T47D (cell line): ENCODE results near the gene POMT1.
A peak's percentile ranks its signal among the peaks of the same experiment; 100 is the strongest.
"Not testable (repeated sequence)": the region's sequence is repeated elsewhere in the genome, so short reads cannot be mapped to it uniquely, and the experiment has no call there.

Experiments
- DNase-seq, 2 experiments: peaks; one replicate each; pipeline versions ENCODE4 v3.0.0 to v3.0.0-alpha.2; 2011 to 2012; ENCODE audit warnings: low read depth in 1 of 2, low spot score in 1 of 2
- JUND ChIP-seq: IDR thresholded peaks from 2 replicates; pipeline ENCODE4 v1.6.1; 2012; ENCODE audit warnings: low read depth
- in situ Hi-C: cut with HindIII; loops from 2 replicates; pipeline ENCODE4 v1.10.0; 2016; ENCODE audit warnings: low sequenced_read_pairs, low pct_unique_long_range_greater_than_20kb

The POMT1 gene

GRCh38 chr9:131546336-131547084, 43.8 kb downstream of the POMT1 start:
- TF ChIP-seq JUND = peak; percentile 58; the same call in 1 of the 2 replicates
- peak; percentile 67 to 80 for DNase-seq
- in situ Hi-C loops = no loop called here

- in situ Hi-C loops, DNase-seq: not testable (repeated sequence)
Observed at GRCh38 chr9:131549186-131549585, 46.5 kb downstream of the POMT1 start.

- DNase-seq, in situ Hi-C loops: not testable (repeated sequence)
Observed at GRCh38 chr9:131550465-131550864, 47.7 kb downstream of the POMT1 start.

- no peak for DNase-seq
- in situ Hi-C loops = no loop called here
- TF ChIP-seq JUND = no peak
Observed at GRCh38 chr9:131552030-131552429, 49.3 kb downstream of the POMT1 start.

GRCh38 chr9:131554087-131554842, 51.5 kb downstream of the POMT1 start:
- in situ Hi-C loops = no loop called here
- no peak for TF ChIP-seq JUND
- peak in 1 of 2 experiments; percentile 56 for DNase-seq

- no peak for DNase-seq
- in situ Hi-C loops = no loop called here
- TF ChIP-seq JUND = no peak
Observed at GRCh38 chr9:131554843-131555351, 52.2 kb downstream of the POMT1 start.

GRCh38 chr9:131555841-131556673, 53.3 kb downstream of the POMT1 start:
- no peak for TF ChIP-seq JUND
- in situ Hi-C loops = no loop called here
- DNase-seq = no peak

- in situ Hi-C loops = no loop called here
- DNase-seq = no peak
- no peak for TF ChIP-seq JUND
Observed at GRCh38 chr9:131557855-131558548, 55.3 kb downstream of the POMT1 start.

GRCh38 chr9:131559421-131560000, 56.8 kb downstream of the POMT1 start:
- peak; percentile 32 to 38 for DNase-seq
- in situ Hi-C loops = no loop called here
- no peak for TF ChIP-seq JUND

- peak; percentile 73; the same call in 1 of the 2 replicates for TF ChIP-seq JUND
- in situ Hi-C loops = no loop called here
- DNase-seq = peak; percentile 41 to 74
Observed at GRCh38 chr9:131562032-131562959, 59.6 kb downstream of the POMT1 start.

- in situ Hi-C loops = no loop called here
- TF ChIP-seq JUND = no peak
- DNase-seq = no peak
Observed at GRCh38 chr9:131565369-131565768, 62.7 kb downstream of the POMT1 start.
